NCI-H1436 treated with DMSO at 0.1 percent for 48 hours (cell line): ENCODE measurements around the gene CROCC2.

ENCODE experiments used
- DNase-seq: peaks from one replicate; lab custom pipeline; 2025; lab: John Stamatoyannopoulos, UW

The CROCC2 gene

DNA sequence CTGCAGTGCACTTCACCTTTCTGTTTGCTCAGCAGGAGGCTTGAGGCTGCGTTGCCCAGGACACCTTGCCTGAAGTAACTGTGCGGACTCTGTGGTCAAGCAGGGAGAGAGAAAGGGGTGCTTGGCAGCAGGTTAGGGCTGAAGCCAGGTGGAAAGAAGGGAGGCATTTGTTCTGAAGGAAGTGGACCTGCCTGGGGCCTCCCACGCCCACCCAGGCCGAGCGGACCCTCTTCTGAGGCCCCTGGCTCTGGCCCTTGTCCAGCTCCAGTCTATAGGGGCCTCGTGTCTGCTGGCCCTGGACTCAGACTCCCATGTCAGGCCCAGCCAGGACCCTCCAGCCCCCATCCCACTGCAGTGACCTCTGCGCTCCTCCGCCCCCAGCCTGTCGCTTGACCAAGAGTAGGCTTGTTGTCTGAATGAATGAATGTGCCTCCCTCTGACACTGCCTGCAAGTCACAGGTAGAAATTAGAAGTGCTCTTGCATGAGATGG, 94.7 kb downstream of the CROCC2 start:
- DNase-seq = no peak

DNA sequence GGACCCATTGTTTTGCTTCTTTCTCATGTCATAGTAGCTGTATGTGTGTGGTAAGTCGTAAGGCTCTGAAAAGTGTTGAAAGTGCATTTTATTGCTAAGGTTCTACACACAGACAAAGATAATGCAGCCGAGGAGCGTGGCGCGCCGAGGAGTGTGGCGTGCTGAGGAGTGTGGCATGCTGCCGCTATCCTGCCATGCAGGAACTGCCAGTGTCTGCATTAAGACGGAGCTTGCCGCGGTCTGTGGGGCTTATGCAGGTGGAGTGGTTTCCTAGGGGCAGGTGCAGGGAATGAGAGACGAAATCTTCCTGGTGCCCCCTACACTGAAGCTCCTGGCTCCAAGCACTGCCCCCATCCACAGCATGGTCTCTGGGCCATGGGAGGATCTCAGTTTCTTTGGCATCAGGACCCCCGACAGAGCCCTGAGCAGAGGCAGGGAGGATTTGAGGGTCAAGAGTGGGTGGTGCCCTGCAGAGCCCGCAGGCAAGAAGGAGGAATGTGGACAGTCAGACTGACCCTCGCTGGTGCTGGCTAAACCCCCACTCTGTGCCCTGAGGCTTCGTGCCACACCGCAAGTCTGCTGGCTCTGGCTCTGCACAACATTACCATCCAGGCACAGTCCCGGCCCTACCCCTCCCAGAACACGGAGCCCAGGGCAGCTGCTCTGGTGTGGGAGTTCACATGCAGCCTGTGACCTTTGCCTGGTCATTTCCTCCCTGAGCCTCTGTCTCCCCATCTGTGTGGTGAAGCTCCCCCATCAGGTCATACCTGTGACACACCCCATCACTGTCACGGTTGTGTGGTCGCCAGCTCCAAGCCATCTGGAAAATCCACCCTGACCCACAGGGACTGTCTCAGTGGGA, 95.5 kb downstream of the CROCC2 start:
- DNase-seq = no peak

DNA sequence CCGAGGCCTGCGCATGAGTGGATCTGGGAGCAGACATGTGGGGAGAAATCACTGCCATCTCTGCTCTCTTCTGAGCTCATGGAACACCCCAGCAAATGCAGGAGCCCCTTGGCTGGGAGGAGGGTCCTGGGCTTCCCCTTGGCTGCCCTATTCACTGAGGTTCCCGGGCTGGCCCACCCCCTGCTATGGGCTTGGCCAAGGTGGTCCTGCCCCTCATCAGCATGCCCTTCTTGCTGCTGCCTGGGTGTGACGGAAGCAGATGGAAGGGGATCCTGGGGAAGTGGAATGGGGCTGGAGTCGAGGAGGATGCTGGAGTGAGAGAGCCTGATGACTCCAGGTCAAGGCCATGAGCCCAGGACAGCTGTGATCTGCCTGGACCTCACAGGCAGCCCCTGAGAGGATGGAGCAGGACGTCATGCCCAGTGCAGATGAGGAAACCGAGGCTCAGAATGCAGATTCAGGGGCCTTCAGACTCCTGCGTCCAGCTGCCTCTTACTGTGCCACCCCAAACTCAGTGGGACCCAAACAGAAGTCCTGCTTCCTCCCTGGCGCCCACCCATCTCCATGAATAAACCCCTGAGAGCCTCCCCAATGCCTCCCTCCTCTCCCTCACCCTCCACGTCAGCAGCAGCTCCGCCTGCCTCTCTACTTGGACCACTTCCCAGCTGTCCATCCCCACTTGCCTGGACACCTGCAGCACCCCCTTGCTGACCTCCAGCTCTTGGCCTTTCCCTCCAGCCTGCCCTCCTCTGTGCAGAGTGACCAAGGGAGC, 96.3 kb downstream of the CROCC2 start:
- DNase-seq = no peak

DNA sequence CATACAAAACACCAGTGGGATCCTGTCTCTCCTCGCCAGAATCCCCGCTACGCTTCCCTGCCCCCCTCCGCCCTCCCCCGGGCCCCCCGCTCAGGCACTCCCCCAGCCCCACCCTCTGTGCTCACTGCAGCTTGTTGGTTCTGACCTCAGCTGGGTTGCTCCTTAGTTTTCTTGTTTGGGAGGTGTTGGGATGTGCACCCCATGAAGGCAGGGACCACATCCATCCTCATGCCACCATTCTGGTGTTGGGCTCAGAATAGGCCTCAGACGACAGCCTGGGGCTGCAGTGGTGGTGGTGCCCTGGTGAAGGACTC, 96.9 kb downstream of the CROCC2 start:
- DNase-seq = no peak

DNA sequence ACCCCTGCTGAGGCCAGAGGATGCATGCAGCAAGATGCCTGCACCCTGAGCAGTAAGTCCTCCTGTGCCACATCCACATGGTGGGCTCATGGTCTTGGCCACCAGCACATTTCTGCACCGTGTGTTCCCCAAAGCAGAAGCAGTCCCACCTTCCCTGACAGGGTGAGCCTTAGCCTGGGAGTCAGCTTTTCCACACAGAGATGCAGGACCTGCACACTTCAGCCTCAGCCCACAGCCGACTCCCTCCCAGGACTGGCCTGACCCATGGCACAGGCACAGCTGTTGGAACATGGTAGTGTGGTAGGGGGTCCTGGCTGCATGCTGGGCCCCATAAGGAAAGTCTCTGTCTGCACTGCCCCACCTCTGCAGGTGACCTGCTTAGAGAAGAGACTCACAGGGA, 97.2 kb downstream of the CROCC2 start:
- DNase-seq = no peak

- DNase-seq = no peak
These were observed 97.9 kb downstream of the CROCC2 start for GRCh38 chr2:241003830-241004564.

DNA sequence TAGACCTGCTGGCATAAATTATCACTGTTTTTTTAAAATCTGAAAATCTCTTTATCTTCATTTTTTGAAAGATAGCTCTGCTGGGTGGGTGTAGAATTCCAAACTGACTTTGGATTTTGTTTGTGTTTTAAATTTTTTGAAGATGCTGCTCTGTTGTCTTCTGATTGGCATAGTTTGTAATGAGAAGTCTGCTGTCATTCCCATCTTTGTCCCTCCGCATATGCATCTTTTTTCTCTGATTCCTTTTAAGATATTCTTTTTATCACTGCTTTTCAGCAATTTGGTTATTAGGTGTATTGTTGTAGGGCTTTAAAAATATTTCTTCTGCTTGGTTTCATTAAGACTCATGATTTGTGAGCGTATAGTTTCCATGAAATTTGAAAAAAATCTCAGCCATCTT, 99.4 kb downstream of the CROCC2 start:
- DNase-seq = no peak

GRCh38 chr2:241006412-241006811, 100.3 kb downstream of the CROCC2 start:
- no peak for DNase-seq

DNA sequence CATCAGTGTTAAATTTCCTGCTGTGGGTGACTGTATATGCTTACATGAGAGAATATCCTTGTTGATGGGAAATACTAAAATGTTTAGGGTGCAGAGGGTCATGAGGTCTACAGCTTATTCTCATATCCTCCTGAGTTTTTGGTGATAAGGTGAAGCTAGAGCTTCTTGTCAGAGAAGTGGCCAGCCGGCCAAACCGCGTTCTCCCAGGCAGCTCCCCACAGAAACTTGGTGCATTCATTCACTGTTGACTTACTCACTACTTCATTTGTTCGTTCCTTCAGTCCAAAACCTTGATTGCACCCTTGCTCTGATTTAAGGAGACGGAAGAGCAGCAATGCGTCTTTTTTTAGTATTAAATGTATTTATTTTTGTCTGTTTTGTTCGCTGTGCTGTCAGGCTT, 101.0 kb downstream of the CROCC2 start:
- no peak for DNase-seq

- no peak for DNase-seq
These were observed 102.0 kb downstream of the CROCC2 start for GRCh38 chr2:241007880-241008710.

DNA sequence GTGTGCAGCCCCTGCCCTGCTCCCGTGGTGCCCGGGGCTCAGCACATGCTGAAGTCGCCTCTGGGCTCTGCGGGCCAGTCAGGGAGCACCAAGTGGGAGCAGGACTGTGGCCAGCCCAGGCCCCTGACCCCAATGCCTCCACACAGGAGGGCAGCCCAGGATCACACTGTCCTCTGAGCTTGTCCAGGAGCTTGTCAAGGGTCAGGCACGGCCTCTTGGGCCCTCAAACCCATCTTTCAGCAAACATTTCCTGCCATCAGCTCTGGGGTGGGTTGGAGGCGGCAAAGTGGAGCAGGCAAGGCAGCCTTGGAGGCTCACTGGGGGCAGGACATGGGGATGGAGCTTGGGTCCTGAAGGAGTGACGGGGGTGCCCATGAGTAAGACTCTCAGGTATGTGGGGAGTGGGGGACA, 102.6 kb downstream of the CROCC2 start:
- DNase-seq = no peak

DNA sequence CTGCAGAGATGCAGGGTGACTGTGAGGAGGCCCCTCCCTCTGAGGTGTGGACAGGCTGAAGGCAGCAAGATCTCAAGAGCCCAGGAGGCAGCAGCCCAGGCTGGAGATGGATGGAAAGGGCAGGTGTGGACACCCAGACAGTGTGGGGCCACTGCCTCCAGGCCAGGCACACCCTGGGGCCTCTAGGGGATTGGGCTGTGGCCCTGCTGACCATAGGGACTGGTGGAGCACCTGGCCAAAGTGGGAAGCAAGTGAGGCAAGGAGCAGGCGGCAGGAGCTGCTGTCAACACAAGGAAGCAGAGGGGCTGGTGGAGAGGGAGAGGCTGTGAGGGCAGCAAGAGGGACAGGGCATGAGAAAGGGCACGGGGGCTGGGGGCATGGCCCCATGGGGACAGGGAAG, 103.1 kb downstream of the CROCC2 start:
- no peak for DNase-seq

- DNase-seq = no peak
These were observed 103.7 kb downstream of the CROCC2 start for GRCh38 chr2:241009601-241010530.

- DNase-seq = no peak
These were observed 104.6 kb downstream of the CROCC2 start for GRCh38 chr2:241010531-241011295.

- no peak for DNase-seq
These were observed 105.1 kb downstream of the CROCC2 start for GRCh38 chr2:241011296-241011600.

GRCh38 chr2:241011751-241012510, 105.8 kb downstream of the CROCC2 start:
- DNase-seq = no peak

DNA sequence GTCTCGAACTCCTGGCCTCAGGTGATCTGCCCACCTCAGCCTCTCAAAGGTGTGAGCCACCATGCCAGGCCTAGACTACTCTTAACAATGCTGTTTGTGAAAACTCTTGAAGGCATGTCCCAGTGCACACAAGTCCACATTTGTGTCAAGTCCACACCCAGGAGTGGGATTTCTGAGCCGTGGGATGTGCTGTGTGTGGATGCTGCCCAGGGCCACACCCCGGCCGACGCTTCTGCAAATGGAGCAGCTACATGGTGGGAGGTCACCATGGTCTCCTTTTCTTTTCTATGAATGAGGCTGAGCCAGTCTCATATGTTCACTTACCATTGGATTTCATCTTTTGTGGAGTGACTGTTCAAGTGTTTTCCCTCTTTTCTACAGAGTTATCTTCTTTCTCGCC, 108.1 kb downstream of the CROCC2 start:
- no peak for DNase-seq

DNA sequence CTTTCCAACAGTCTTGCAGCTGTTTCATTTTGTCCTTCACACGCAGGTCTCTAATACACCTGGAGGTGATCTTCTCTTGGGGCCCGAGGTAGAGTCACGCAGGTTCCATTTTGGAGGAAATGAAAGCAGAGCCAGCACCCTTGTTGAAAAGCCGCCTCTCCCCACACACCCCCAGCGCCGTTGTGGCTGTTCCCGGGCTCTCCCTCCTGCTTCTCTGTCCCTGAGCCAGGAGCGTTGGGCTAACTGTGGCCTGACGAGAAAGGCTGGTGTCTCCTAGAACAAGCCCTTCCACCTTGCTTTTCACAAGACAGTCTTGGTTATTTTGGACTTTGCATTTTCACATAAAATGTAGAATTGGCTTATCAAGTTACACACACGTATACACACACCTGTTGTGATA, 108.6 kb downstream of the CROCC2 start:
- DNase-seq = no peak

DNA sequence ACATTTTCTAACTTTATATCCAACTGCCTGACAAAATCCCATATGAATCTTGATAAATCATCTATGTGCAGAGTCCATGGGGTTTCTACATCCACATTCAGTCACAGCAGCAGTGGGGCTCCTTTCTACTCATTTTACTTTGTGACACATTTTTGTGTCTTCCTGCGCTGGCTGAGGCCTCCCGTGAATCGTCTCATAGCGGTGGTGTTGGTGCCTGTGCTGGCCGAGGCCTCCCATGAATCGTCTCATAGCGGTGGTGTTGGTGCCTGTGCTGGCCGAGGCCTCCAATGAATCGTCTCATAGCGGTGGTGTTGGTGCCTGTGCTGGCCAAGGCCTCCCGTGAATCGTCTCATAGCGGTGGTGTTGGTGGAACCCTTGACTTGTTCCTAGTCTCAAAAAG, 109.3 kb downstream of the CROCC2 start:
- no peak for DNase-seq
